ENCODE measurements around the gene WDR73.

Gene WDR73

GRCh38 chr15:84624359-84624758 lies 29.7 kb downstream of the WDR73 start:
- in situ Hi-C loops (cut with HindIII; ENCODE audit: low sequenced_read_pairs) = no loop called here
- DNase-seq (ENCODE audit: low read depth) = no peak
- TF ChIP-seq, protein P1, sequence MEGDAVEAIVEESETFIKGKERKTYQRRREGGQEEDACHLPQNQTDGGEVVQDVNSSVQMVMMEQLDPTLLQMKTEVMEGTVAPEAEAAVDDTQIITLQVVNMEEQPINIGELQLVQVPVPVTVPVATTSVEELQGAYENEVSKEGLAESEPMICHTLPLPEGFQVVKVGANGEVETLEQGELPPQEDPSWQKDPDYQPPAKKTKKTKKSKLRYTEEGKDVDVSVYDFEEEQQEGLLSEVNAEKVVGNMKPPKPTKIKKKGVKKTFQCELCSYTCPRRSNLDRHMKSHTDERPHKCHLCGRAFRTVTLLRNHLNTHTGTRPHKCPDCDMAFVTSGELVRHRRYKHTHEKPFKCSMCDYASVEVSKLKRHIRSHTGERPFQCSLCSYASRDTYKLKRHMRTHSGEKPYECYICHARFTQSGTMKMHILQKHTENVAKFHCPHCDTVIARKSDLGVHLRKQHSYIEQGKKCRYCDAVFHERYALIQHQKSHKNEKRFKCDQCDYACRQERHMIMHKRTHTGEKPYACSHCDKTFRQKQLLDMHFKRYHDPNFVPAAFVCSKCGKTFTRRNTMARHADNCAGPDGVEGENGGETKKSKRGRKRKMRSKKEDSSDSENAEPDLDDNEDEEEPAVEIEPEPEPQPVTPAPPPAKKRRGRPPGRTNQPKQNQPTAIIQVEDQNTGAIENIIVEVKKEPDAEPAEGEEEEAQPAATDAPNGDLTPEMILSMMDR (IDR thresholded peaks at IDR 0.05; ENCODE audit: low read depth, low read length, missing control alignments) = no peak
- H3K4me3 ChIP-seq (ENCODE audit: low read depth, low read length) = no peak overlapping the region

DNA sequence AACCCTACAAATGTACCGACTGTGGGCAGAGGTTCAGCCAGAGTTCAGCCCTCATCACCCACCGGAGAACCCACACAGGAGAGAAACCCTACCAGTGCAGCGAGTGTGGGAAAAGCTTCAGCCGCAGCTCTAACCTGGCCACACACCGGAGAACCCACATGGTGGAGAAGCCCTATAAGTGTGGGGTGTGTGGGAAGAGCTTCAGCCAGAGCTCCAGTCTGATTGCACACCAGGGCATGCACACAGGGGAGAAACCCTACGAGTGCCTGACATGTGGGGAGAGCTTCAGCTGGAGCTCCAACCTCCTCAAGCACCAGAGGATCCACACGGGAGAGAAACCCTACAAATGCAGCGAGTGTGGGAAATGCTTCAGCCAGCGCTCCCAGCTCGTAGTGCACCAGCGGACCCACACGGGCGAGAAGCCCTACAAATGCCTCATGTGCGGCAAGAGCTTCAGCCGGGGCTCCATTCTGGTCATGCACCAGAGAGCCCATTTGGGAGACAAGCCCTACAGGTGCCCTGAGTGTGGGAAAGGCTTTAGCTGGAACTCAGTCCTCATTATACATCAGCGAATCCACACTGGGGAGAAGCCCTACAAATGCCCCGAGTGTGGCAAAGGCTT lies 32.6 kb downstream of the WDR73 start:
- in situ Hi-C loops (cut with HindIII; ENCODE audit: low sequenced_read_pairs) = no loop called here

DNA sequence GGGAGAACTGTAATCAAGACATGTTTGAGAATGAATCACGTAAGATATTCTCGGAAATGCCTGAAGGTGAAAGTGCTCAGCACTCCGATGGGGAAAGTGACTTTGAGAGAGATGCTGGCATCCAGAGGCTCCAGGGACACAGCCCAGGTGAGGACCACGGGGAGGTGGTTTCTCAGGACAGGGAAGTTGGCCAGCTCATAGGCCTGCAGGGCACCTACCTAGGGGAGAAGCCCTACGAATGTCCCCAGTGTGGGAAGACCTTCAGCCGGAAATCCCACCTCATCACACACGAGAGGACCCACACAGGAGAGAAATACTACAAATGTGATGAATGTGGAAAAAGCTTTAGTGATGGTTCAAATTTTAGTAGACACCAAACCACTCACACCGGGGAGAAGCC lies 33.5 kb downstream of the WDR73 start:
- no peak overlapping the region for H3K4me3 ChIP-seq (ENCODE audit: low read depth, low read length)
- in situ Hi-C loops (cut with HindIII; ENCODE audit: low sequenced_read_pairs) = no loop called here
- TF ChIP-seq, protein P1 (IDR thresholded peaks at IDR 0.05; ENCODE audit: low read depth, low read length, missing control alignments) = no peak
- DNase-seq (ENCODE audit: low read depth) = no peak

More for the DNA sequence above, 32.6 kb downstream of the WDR73 start:
- DNase-seq (ENCODE audit: low read depth) = no peak
- TF ChIP-seq, protein P1 (IDR thresholded peaks at IDR 0.05; ENCODE audit: low read depth, low read length, missing control alignments) = no peak
- no peak overlapping the region for H3K4me3 ChIP-seq (ENCODE audit: low read depth, low read length)

- in situ Hi-C loops (cut with HindIII; ENCODE audit: low sequenced_read_pairs) = no loop called here
- TF ChIP-seq, protein P1 (IDR thresholded peaks at IDR 0.05; ENCODE audit: low read depth, low read length, missing control alignments) = no peak
- no peak overlapping the region for H3K4me3 ChIP-seq (ENCODE audit: low read depth, low read length)
- no peak for DNase-seq (ENCODE audit: low read depth)
Observed at GRCh38 chr15:84616235-84616634, 37.8 kb downstream of the WDR73 start.

GRCh38 chr15:84611631-84612030 lies 42.5 kb downstream of the WDR73 start:
- TF ChIP-seq, protein P1 (IDR thresholded peaks at IDR 0.05; ENCODE audit: low read depth, low read length, missing control alignments) = no peak
- H3K4me3 ChIP-seq (ENCODE audit: low read depth, low read length) = no peak overlapping the region
- in situ Hi-C loops (cut with HindIII; ENCODE audit: low sequenced_read_pairs) = no loop called here
- no peak for DNase-seq (ENCODE audit: low read depth)

GRCh38 chr15:84609818-84610525 lies 44.1 kb downstream of the WDR73 start:
- in situ Hi-C loops (cut with HindIII; ENCODE audit: low sequenced_read_pairs) = no loop called here
- no peak overlapping the region for H3K4me3 ChIP-seq (ENCODE audit: low read depth, low read length)
- TF ChIP-seq, protein P1 (IDR thresholded peaks at IDR 0.05; ENCODE audit: low read depth, low read length, missing control alignments) = no peak
- no peak for DNase-seq (ENCODE audit: low read depth)
